Hepatocyte (in vitro differentiated cells): ENCODE results near the gene USP47.

Experiments
- EZH2 ChIP-seq: fragments of 200-600 bp; sonication (generic); IDR thresholded peaks from 2 replicates; pipeline ENCODE4 v1.6.1; 2016; ENCODE audit warnings: antibody characterized with exemption, mild to moderate bottlenecking, borderline replicate concordance
- EZH2phosphoT487 ChIP-seq: fragments of 200-600 bp; sonication (generic); IDR thresholded peaks from one replicate; pipeline ENCODE4 v1.6.1; 2018; ENCODE audit warnings: antibody characterized with exemption, mild to moderate bottlenecking, low read depth, moderate library complexity; ENCODE audit not compliant: unreplicated experiment, severe bottlenecking
- TF ChIP-seq, protein P1 (sequence below): fragments of 200-600 bp; sonication (generic); IDR thresholded peaks from 2 replicates; pipeline ENCODE4 v1.5.1; 2016; ENCODE audit warnings: antibody characterized with exemption, mild to moderate bottlenecking; ENCODE audit not compliant: poor library complexity

GRCh38 chr11:11970556-11970955, 128.8 kb downstream of the USP47 start:
- TF ChIP-seq, protein P1, sequence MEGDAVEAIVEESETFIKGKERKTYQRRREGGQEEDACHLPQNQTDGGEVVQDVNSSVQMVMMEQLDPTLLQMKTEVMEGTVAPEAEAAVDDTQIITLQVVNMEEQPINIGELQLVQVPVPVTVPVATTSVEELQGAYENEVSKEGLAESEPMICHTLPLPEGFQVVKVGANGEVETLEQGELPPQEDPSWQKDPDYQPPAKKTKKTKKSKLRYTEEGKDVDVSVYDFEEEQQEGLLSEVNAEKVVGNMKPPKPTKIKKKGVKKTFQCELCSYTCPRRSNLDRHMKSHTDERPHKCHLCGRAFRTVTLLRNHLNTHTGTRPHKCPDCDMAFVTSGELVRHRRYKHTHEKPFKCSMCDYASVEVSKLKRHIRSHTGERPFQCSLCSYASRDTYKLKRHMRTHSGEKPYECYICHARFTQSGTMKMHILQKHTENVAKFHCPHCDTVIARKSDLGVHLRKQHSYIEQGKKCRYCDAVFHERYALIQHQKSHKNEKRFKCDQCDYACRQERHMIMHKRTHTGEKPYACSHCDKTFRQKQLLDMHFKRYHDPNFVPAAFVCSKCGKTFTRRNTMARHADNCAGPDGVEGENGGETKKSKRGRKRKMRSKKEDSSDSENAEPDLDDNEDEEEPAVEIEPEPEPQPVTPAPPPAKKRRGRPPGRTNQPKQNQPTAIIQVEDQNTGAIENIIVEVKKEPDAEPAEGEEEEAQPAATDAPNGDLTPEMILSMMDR = no peak
- TF ChIP-seq EZH2 = no peak
- no peak for TF ChIP-seq EZH2phosphoT487
